Dendritic cell treated with granulocyte-macrophage colony-stimulating factor and Interleukin-4, amounts not matched to agents 40 ng/mL and 50 ng/mL, for 4 days (primary cell): Measurements from ENCODE around the gene TUBA1A.
"Not testable (repeated sequence)": the region's sequence is repeated elsewhere in the genome, so short reads cannot be mapped to it uniquely, and the experiment has no call there.

Source experiments
- H3K27ac Mint-ChIP-seq: one replicate; pipeline ENCODE4 v1.8.0; 2022; ENCODE audit warnings: mild to moderate bottlenecking, mixed read lengths
- H3K27me3 Mint-ChIP-seq: one replicate; pipeline ENCODE4 v1.8.0; 2022; ENCODE audit warnings: mild to moderate bottlenecking, mixed read lengths
- H3K36me3 Mint-ChIP-seq: one replicate; pipeline ENCODE4 v1.8.0; 2022; ENCODE audit warnings: low read depth, mixed read lengths
- H3K4me1 Mint-ChIP-seq: one replicate; pipeline ENCODE4 v1.8.0; 2022; ENCODE audit warnings: low read depth, mixed read lengths
- H3K4me3 Mint-ChIP-seq: one replicate; pipeline ENCODE4 v1.8.0; 2022; ENCODE audit warnings: mild to moderate bottlenecking, moderate library complexity, mixed read lengths
- H3K9me3 Mint-ChIP-seq: one replicate; pipeline ENCODE4 v1.8.0; 2022; ENCODE audit warnings: mixed read lengths
- intact Hi-C: fragments of 100-400 bp; cut with micrococcal nuclease; formaldehyde crosslinking; loops from one replicate; pipeline ENCODE4 v1.15.0; 2022

The TUBA1A gene

GRCh38 chr12:49190974-49191373 is 2.1 kb upstream of the TUBA1A start:
- H3K27me3 Mint-ChIP-seq = no peaks in the 10 kb centered on the region

DNA sequence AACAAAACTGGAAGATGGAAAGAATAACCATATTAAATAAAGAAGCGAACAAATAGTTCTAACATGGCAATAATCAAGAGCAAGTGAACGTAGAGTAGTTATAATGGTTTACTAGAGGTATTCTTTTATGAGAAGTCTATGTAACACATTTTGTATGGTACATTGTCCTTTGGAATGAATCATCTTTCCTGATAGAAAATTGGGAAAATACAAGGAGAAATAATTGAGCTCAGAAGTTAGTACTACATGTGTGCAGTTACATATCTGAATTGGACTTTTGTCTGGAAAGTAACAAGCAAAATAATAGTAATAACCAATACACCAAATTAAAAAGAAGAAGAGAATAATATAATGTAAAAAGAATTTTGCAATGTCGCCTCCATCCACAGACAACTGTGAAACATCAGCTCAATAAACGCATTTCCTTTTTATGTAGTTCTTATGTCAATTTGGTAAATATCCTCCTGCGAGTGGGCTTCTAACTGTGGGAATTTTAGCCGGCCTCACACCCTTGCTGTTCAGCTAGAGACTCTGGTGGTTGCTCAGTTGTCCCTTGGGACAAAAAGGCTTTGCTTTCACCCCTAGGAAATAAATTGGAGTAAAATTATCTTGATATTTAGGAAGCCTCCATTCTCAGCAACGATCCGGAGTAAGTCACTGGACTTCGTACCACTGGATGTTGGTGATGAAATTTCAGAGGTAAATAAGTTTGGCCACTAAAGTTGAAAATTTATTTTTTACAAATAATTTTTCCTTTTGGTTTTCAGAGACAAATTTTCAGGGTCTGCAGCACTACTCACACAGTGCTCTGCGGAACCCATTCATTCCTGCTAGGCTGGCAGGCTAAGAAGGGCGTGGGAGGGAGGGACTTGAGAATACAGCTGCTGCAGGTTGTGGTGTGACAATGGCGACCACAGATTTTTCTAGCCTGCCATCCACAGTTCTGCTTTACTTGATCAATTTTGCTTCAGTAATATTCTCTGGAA is 1.1 kb upstream of the TUBA1A start:
- Mint-ChIP-seq H3K4me3 (peak overlapping the region; percentile 60), H3K9me3 (no peaks in the 10 kb centered on the region), H3K27ac (peak overlapping the region; percentile 98), H3K27me3 (no peaks in the 10 kb centered on the region), H3K4me1 (peaks cover 40% of the 10 kb centered on the region), H3K36me3 (peaks cover 39% of the 10 kb centered on the region)
- intact Hi-C loops = loop anchor here (1.0 to 5.0 kb wide), 3 partner anchors 44 to 128 kb away; partner anchors contain the start of genes KMT2D and TUBA1B

More at GRCh38 chr12:49190974-49191373, 2.1 kb upstream of the TUBA1A start:
- Mint-ChIP-seq H3K4me3 (no peak overlapping the region), H3K4me1 (peaks cover 42% of the 10 kb centered on the region), H3K9me3 (no peaks in the 10 kb centered on the region), H3K27ac (no peak overlapping the region), H3K36me3 (peaks cover 30% of the 10 kb centered on the region)
- intact Hi-C loops = no loop called here

GRCh38 chr12:49188201-49188915 is 522 bp downstream of the TUBA1A start:
- H3K27me3 Mint-ChIP-seq = no peaks in the 10 kb centered on the region
- H3K4me3 Mint-ChIP-seq = peak overlapping the region; percentile 89
- no peaks in the 10 kb centered on the region for H3K9me3 Mint-ChIP-seq
- H3K4me1 Mint-ChIP-seq = peaks cover 36% of the 10 kb centered on the region
- H3K27ac Mint-ChIP-seq = peak overlapping the region; percentile 98
- peaks cover 55% of the 10 kb centered on the region for H3K36me3 Mint-ChIP-seq
- intact Hi-C loops = loop anchor here (2.0 to 5.0 kb wide), 2 partner anchors 58 to 126 kb away; partner anchors contain the start of genes KMT2D and TUBA1B

DNA sequence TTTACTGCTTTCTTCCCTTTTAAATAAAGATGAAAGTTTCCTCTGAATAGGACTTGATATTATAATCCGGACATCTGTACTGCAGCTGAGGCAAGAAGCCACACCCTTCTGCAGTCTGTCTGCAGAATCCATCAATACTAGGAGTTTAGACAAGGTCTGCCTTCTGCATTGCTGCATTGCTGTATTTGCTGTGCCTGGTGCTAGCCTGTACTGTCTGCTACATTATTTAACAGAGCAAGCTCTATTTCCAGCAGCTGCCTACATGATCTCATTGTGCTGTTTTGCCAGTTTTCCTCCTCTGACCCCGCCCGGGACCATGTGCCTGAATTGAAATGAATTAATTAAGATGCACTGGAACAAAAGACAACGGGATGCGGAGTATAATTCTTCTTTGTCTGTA is 1.7 kb downstream of the TUBA1A start:
- peaks cover 50% of the 10 kb centered on the region for H3K36me3 Mint-ChIP-seq
- H3K4me1 Mint-ChIP-seq = peaks cover 28% of the 10 kb centered on the region
- H3K27me3 Mint-ChIP-seq = no peaks in the 10 kb centered on the region
- intact Hi-C loops = loop anchor here (5.0 kb wide), 1 partner anchor 125 kb away; the partner anchor contains the start of gene KMT2D
- H3K27ac Mint-ChIP-seq = peak overlapping the region; percentile 98
- H3K9me3 Mint-ChIP-seq = no peaks in the 10 kb centered on the region
- H3K4me3 Mint-ChIP-seq = peak overlapping the region; percentile 89

DNA sequence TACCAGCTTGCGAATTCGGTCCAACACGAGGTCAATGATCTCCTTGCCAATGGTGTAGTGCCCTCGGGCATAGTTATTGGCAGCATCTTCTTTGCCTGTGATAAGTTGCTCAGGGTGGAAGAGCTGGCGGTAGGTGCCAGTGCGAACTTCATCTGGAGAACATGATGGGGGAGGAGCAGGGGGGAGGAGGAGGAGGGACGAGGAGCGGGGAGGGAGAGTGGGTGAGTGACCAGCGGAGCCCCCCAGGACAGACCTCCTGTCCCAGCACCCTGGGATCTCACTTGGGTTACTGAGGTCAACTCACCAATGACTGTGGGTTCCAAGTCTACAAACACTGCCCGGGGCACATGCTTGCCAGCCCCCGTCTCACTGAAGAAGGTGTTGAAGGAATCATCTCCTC is 2.6 kb downstream of the TUBA1A start:
- H3K9me3 Mint-ChIP-seq, H3K27me3 Mint-ChIP-seq: not testable (repeated sequence)
- Mint-ChIP-seq H3K4me3 (peak overlapping the region; percentile 52), H3K27ac (peak overlapping the region; percentile 57), H3K4me1 (peaks cover 28% of the 10 kb centered on the region), H3K36me3 (peaks cover 50% of the 10 kb centered on the region)
- intact Hi-C loops = loop anchor here (5.0 kb wide), 1 partner anchor 124 kb away; the partner anchor contains the start of gene KMT2D

DNA sequence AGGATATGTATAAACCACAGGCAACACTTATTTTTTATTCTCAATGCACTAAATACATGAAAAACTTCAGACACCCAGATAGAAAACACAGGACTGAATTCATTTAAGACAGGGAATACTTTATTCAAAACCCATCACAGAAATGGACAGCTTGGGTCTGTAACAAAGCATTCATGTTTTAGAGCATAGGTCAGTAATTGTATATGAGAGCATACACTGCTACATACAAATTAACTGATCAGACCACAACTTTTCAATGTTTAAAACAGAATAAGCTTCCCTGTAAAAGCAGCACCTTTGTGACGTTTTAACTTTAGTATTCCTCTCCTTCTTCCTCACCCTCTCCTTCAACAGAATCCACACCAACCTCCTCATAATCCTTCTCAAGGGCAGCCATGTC is 4.2 kb downstream of the TUBA1A start:
- Mint-ChIP-seq H3K4me1 (peaks cover 28% of the 10 kb centered on the region), H3K36me3 (peaks cover 50% of the 10 kb centered on the region), H3K4me3 (peak overlapping the region; percentile 1), H3K27ac (peak overlapping the region; percentile 26)
- intact Hi-C loops = loop anchor here (5.0 kb wide), 1 partner anchor 122 kb away; the partner anchor contains the start of gene KMT2D
- H3K27me3 Mint-ChIP-seq, H3K9me3 Mint-ChIP-seq: not testable (repeated sequence)

DNA sequence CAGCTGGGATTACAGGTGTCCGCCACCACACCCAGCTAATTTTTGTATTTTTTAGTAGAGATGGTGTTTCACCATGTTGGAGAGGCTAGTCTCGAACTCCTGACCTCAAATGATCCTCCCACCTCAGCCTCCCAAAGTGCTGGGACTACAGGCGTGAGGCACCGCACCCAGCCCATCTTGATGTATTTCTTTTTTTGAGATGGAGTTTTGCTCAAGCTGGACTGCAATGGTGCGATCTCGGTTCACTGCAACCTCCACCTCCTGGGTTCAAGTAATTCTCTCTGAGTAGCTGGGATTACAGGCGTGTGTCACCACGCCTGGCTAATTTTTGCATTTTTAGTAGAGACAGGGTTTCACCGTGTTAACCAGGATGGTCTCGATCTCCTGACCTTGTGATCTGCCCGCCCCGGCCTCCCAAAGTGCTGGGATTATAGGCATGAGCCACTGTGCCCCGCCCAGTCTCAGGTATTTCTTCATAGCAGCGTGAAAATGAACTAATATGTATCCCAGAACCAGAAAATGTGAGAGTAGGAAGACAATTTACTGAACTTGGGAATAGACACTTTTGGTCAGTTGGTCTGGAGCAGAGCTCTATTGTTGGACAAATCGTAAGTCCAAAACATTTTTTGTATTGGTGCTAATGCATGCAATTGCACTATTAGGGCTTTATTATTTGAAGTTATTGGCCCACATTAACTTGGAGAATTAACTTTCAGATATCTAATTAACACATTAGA is 5.5 kb downstream of the TUBA1A start:
- H3K9me3 Mint-ChIP-seq, H3K27ac Mint-ChIP-seq, intact Hi-C loops, H3K27me3 Mint-ChIP-seq, H3K4me3 Mint-ChIP-seq: not testable (repeated sequence)
- Mint-ChIP-seq H3K36me3 (peaks cover 44% of the 10 kb centered on the region), H3K4me1 (peaks cover 24% of the 10 kb centered on the region)

DNA sequence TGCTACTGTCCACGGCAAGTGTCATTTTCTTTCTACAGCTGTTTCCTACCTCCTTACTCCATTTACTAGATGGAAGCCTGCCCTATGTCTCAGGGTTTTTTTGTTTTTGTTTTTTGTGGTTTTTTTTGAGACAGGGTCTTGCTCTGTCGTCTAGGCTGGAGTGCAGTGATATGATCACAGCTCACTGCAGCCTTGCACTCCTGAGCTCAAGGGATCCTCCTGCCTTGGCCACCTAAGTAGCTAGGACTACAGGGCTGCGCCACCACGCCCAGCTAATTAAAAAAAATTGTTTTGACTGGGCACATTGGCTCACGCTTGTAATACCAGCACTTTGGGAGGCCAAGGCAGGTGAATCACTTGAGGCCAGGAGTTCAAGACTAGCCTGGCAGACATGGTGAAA is 14.7 kb downstream of the TUBA1A start:
- intact Hi-C loops = loop anchor here (5.0 kb wide), 1 partner anchor 37 kb away; no protein-coding TSS in a partner anchor
- Mint-ChIP-seq H3K9me3 (no peaks in the 10 kb centered on the region), H3K36me3 (no peaks in the 10 kb centered on the region)

GRCh38 chr12:49170924-49171323 is 18.0 kb downstream of the TUBA1A start:
- Mint-ChIP-seq H3K4me1 (no peaks in the 10 kb centered on the region), H3K9me3 (no peaks in the 10 kb centered on the region), H3K36me3 (no peaks in the 10 kb centered on the region), H3K4me3 (no peak overlapping the region), H3K27me3 (no peaks in the 10 kb centered on the region), H3K27ac (no peak overlapping the region)
- intact Hi-C loops = loop anchor here (5.0 kb wide), 1 partner anchor 34 kb away; no protein-coding TSS in a partner anchor

More for the DNA sequence above, 14.7 kb downstream of the TUBA1A start:
- H3K4me3 Mint-ChIP-seq = no peak overlapping the region
- peak overlapping the region; percentile 62 for H3K27ac Mint-ChIP-seq
- peaks cover 12% of the 10 kb centered on the region for H3K4me1 Mint-ChIP-seq
- H3K27me3 Mint-ChIP-seq = no peaks in the 10 kb centered on the region

- no peaks in the 10 kb centered on the region for H3K27me3 Mint-ChIP-seq
- intact Hi-C loops = no loop called here
- no peaks in the 10 kb centered on the region for H3K9me3 Mint-ChIP-seq
- no peak overlapping the region for H3K27ac Mint-ChIP-seq
- H3K4me3 Mint-ChIP-seq = no peak overlapping the region
- no peaks in the 10 kb centered on the region for H3K36me3 Mint-ChIP-seq
- peaks cover 29% of the 10 kb centered on the region for H3K4me1 Mint-ChIP-seq
These were observed 23.8 kb downstream of the TUBA1A start for GRCh38 chr12:49165114-49165513.

DNA sequence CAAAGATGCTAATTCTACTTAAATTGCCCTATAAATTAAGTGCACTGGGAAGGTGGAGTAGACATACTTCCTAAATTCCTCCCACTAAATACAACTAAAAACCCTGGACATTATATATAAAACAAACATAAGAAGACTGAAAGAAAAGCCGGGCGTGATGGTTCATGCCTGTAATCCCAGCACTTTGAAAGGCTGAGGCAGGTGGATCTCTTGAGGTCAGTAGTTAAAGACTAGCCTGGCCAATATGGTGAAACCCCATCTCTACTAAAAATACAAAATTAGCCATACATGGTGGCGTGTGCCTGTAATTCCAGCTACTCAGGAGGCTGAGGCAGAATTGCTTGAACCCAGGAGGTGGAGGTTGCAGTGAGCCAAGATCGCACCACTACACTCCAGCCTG is 27.0 kb downstream of the TUBA1A start:
- H3K9me3 Mint-ChIP-seq, intact Hi-C loops, H3K4me3 Mint-ChIP-seq, H3K27me3 Mint-ChIP-seq, H3K36me3 Mint-ChIP-seq: not testable (repeated sequence)
- H3K27ac Mint-ChIP-seq = peak overlapping the region; percentile 83
- H3K4me1 Mint-ChIP-seq = peaks cover 31% of the 10 kb centered on the region

GRCh38 chr12:49161092-49161795 is 27.6 kb downstream of the TUBA1A start:
- Mint-ChIP-seq H3K27me3 (no peaks in the 10 kb centered on the region), H3K36me3 (no peaks in the 10 kb centered on the region), H3K4me3 (no peak overlapping the region), H3K4me1 (peaks cover 31% of the 10 kb centered on the region), H3K9me3 (no peaks in the 10 kb centered on the region), H3K27ac (peak overlapping the region; percentile 83)
- intact Hi-C loops = no loop called here

DNA sequence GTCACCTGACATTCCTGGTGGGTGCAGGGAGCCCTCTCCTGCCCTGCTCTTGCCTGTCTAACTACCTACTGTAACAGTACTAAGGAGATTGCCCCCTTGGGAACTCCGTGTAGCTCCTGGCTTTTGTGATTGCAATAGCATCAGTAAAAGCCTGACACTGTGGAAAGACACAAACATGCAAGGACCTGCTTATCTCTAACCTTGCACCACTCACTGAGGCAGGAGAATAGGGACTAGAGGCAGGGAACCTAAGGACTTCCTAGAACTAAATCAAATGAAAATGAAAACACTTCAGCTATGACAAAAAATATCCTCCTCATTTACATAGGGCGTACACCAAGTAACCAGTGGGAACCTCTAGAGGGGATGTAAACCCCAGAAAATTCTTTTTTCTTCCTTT is 28.5 kb downstream of the TUBA1A start:
- no peaks in the 10 kb centered on the region for H3K27me3 Mint-ChIP-seq
- H3K4me3 Mint-ChIP-seq = no peak overlapping the region
- intact Hi-C loops = no loop called here
- H3K36me3 Mint-ChIP-seq = no peaks in the 10 kb centered on the region
- peaks cover 31% of the 10 kb centered on the region for H3K4me1 Mint-ChIP-seq
- no peaks in the 10 kb centered on the region for H3K9me3 Mint-ChIP-seq
- H3K27ac Mint-ChIP-seq = no peak overlapping the region
